SK-N-MC (cell line): Measurements from ENCODE around the gene ALG12.
A peak's percentile ranks its signal among the peaks of the same experiment; 100 is the strongest.

Source experiments
- DNase-seq: peaks from one replicate; pipeline ENCODE4 v3.0.0-alpha.2; 2011; ENCODE audit warnings: low read depth, low spot score
- H3K27ac ChIP-seq: fragments of 200-600 bp; sonication (generic); 2 replicates; pipeline ENCODE4 v1.5.1; 2016; ENCODE audit warnings: mixed run types
- H3K36me3 ChIP-seq: fragments of 200-600 bp; sonication (generic); 2 replicates; pipeline ENCODE4 v1.6.1; 2017; ENCODE audit warnings: antibody characterized with exemption, low read length, mixed read lengths; ENCODE audit not compliant: insufficient read depth
- H3K4me3 ChIP-seq: fragments of 200-600 bp; sonication (generic); 2 replicates; pipeline ENCODE4 v1.5.1; 2016
- H3K9ac ChIP-seq: fragments of 200-600 bp; sonication (generic); 2 replicates; pipeline ENCODE4 v1.8.0; 2017; ENCODE audit warnings: mixed run types, mixed read lengths; ENCODE audit not compliant: insufficient read length
- H3K9me3 ChIP-seq: fragments of 200-600 bp; sonication (generic); 2 replicates; pipeline ENCODE4 v1.6.1; 2017; ENCODE audit warnings: low read depth, mild to moderate bottlenecking, antibody characterized with exemption, low read length, moderate library complexity, mixed read lengths
- EZH2 ChIP-seq: fragments of 200-600 bp; sonication (generic); IDR thresholded peaks from one replicate; pipeline ENCODE4 v1.6.1; 2017; ENCODE audit warnings: antibody characterized with exemption
- FOXP2 ChIP-seq: optimal IDR thresholded peaks from 2 replicates; pipeline ENCODE3; 2011; ENCODE audit warnings: mild to moderate bottlenecking, moderate library complexity; ENCODE audit not compliant: insufficient read depth; ENCODE audit errors: extremely low read length, control extremely low read depth
- POLR2AphosphoS5 ChIP-seq: IDR thresholded peaks from 2 replicates; pipeline ENCODE4 v1.6.1; 2012; ENCODE audit warnings: mild to moderate bottlenecking, low read depth, low read length, borderline replicate concordance

Gene ALG12

DNA sequence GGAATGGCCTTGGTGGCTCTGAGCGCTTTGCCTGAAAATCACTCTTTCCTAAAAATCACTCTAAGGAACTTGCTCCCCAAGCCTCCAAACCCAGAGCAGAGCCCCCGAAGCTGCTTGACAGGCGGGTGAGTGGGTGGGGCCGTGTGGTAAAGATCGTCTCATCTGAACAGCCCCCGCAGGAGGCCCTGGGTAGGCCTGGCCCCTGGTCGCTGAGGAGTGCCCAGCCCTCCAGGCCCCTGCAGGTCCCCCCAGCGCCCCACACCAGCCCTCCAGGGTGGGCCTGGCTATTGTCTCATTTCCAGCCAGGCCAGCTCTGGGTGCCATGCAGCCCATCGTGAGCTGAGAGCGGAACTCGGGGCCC is 25.1 kb upstream of the ALG12 start:
- no peaks in the 10 kb centered on the region for H3K36me3 ChIP-seq
- H3K4me3 ChIP-seq: no peak overlapping the region
- H3K27ac ChIP-seq: peak overlapping the region; percentile 62
- no peak overlapping the region for H3K9ac ChIP-seq
- TF ChIP-seq POLR2AphosphoS5: no peak
- no peak for TF ChIP-seq FOXP2
- TF ChIP-seq EZH2: no peak
- no peaks in the 10 kb centered on the region for H3K9me3 ChIP-seq
- DNase-seq: no peak

GRCh38 chr22:49942565-49943404 is 24.5 kb upstream of the ALG12 start:
- TF ChIP-seq FOXP2: no peak
- no peak for TF ChIP-seq POLR2AphosphoS5
- TF ChIP-seq EZH2: no peak
- H3K27ac ChIP-seq: peak overlapping the region; percentile 62; the same call in 1 of the 2 replicates
- H3K9me3 ChIP-seq: no peaks in the 10 kb centered on the region
- no peaks in the 10 kb centered on the region for H3K36me3 ChIP-seq
- no peak overlapping the region for H3K9ac ChIP-seq
- H3K4me3 ChIP-seq: no peak overlapping the region
- no peak for DNase-seq

- no peak for TF ChIP-seq FOXP2
- no peak for TF ChIP-seq POLR2AphosphoS5
- no peak for TF ChIP-seq EZH2
- H3K9ac ChIP-seq: no peak overlapping the region
- no peak overlapping the region for H3K4me3 ChIP-seq
- H3K36me3 ChIP-seq: no peaks in the 10 kb centered on the region
- no peak overlapping the region for H3K27ac ChIP-seq
- no peak for DNase-seq
- H3K9me3 ChIP-seq: no peaks in the 10 kb centered on the region
These were observed 23.5 kb upstream of the ALG12 start for GRCh38 chr22:49941507-49942316.

- Histone ChIP-seq H3K4me3 (no peak overlapping the region), H3K27ac (no peak overlapping the region), H3K9ac (no peak overlapping the region), H3K9me3 (no peaks in the 10 kb centered on the region), H3K36me3 (no peaks in the 10 kb centered on the region)
- no peak for DNase-seq
- TF ChIP-seq EZH2 (no peak), POLR2AphosphoS5 (no peak), FOXP2 (no peak)
These were observed 20.4 kb upstream of the ALG12 start for GRCh38 chr22:49938565-49939136.

DNA sequence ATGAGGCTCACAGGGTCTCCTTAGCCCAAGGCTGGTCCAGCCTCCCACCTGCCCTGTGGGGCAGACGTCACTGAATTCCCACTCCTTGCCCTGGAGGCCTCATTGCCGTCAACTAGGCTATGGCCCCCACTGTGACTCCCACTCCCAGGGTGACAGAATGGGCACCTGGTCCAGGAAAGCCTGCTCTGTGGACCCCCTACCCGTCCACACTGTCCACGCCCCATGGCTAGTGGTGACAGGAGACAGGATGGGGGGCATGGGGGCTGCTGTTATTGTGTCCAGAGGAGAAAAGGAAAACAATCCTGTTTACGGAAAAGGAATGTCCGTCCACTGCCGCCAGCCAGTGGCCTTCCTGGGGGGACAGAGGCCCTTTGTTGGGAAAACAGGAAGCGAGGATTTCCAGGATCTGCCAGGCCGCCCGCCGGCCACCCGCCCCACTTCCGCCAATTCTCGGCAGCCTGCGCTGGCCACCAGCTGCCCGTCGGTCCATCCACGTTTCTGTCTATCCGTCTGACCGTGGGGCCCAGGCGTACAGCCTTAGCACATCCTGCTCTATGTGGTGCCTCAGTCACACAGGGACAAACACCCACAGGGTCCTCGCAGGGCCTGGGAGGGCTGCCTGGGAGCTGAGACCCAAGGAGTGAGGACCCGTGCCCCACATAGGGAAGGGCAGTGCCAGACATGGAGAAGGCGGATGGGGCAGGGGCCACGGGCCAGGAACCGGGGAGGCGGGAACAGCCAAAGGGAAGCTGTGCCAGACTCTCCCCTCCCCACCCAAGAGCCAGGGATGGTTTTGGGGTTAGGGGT is 19.7 kb upstream of the ALG12 start:
- H3K36me3 ChIP-seq: no peaks in the 10 kb centered on the region
- no peak overlapping the region for H3K4me3 ChIP-seq
- H3K9ac ChIP-seq: no peak overlapping the region
- TF ChIP-seq FOXP2: no peak
- H3K9me3 ChIP-seq: no peaks in the 10 kb centered on the region
- H3K27ac ChIP-seq: no peak overlapping the region
- no peak for DNase-seq

DNA sequence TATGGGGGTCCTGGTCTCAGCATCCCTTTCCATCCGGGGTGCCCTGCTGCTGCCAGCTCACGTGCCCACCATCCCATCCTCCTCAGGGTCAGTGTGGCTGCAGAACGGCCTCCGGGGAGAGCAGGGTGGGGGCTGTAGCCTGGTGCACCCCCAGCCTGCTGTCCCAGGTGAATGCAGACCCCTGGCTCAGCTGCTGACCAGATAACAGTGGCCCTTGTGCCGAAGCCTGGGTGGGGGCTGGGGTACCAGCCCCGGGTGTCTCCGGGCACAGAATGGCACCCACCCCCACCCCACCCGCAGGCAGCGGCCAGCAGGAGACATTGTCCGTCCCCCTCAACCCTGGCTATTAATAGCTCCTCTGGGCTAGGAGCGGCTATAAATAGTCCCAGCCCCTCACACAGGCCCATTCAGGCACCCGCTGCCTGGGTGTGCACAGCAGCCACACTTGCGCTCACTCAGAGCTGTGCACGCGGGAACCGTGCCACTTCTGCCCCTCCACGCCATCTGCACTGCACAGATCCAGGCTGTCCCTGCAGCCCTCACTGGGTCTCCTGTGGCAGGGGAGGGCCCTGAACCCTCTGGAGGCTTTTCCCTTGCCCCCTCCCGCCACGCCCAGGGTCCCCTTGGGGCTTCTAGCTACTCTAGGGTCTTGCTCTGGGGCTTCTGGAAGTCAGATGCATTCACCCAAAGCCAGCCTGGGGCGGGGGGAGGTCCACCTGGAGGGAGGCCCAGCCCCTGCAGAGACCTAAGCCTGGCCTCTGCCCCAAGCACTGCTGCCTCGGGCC is 18.9 kb upstream of the ALG12 start:
- DNase-seq: no peak
- Histone ChIP-seq H3K9me3 (no peaks in the 10 kb centered on the region), H3K9ac (peak overlapping the region; percentile 23), H3K36me3 (no peaks in the 10 kb centered on the region), H3K4me3 (peak overlapping the region; percentile 84), H3K27ac (peak overlapping the region; percentile 77)
- TF ChIP-seq POLR2AphosphoS5 (no peak), FOXP2 (no peak), EZH2 (no peak)

- peak overlapping the region; percentile 23 for H3K9ac ChIP-seq
- peak overlapping the region; percentile 77 for H3K27ac ChIP-seq
- H3K36me3 ChIP-seq: no peaks in the 10 kb centered on the region
- no peaks in the 10 kb centered on the region for H3K9me3 ChIP-seq
- TF ChIP-seq FOXP2 (peak; percentile 53), EZH2 (no peak), POLR2AphosphoS5 (peak; percentile 44)
- peak overlapping the region; percentile 84 for H3K4me3 ChIP-seq
- no peak for DNase-seq
These were observed 18.1 kb upstream of the ALG12 start for GRCh38 chr22:49936018-49936972.
